Stimulated activated CD8-positive, alpha-beta memory T cell treated with anti-CD3 and anti-CD28 coated beads, Interleukin-12 subunit alpha, Interleukin-12 subunit beta, amount 100 ng/mL, for 1 hour (primary cell): ENCODE measurements around the gene PRR20B.
"Not testable (repeated sequence)": the region's sequence is repeated elsewhere in the genome, so short reads cannot be mapped to it uniquely, and the experiment has no call there.

ENCODE experiments used
- DNase-seq: peaks from one replicate; pipeline ENCODE4 v3.0.0-alpha.2; 2020; ENCODE audit warnings: low read depth

PRR20B gene

GRCh38 chr13:57147188-57147587 lies at the start of gene PRR20B:
Gene PRR20B, plus strand, starts transcription at chr13:57147488. Its CDS starts 387 bp downstream, at chr13:57147875.
- DNase-seq, result not testable (repeated sequence)

- no peak for DNase-seq
Measured at GRCh38 chr13:57114945-57115344, 32.3 kb upstream of the PRR20B start.

GRCh38 chr13:57123681-57124080 lies 23.6 kb upstream of the PRR20B start:
- no peak for DNase-seq

GRCh38 chr13:57128909-57129308 lies 18.4 kb upstream of the PRR20B start:
- DNase-seq, result no peak

GRCh38 chr13:57136093-57136492 lies 11.2 kb upstream of the PRR20B start:
- no peak for DNase-seq

GRCh38 chr13:57137585-57137984 lies 9.7 kb upstream of the PRR20B start:
- no peak for DNase-seq

GRCh38 chr13:57138988-57139387 lies 8.3 kb upstream of the PRR20B start:
- DNase-seq, result no peak

- not testable (repeated sequence) for DNase-seq
Measured at GRCh38 chr13:57139781-57140180, 7.5 kb upstream of the PRR20B start.

- not testable (repeated sequence) for DNase-seq
Measured at GRCh38 chr13:57140235-57140968, 6.9 kb upstream of the PRR20B start, which contains the start of gene PRR20A. Gene PRR20A, plus strand, starts transcription at chr13:57140918. Its CDS starts 387 bp downstream, at chr13:57141305.

- not testable (repeated sequence) for DNase-seq
Measured at GRCh38 chr13:57148106-57148505, 818 bp downstream of the PRR20B start.

GRCh38 chr13:57153761-57154160 lies 6.5 kb downstream of the PRR20B start, which contains the start of gene PRR20C:
Gene PRR20C, plus strand, starts transcription at chr13:57154061. Its CDS starts 387 bp downstream, at chr13:57154448.
- DNase-seq, result not testable (repeated sequence)

- not testable (repeated sequence) for DNase-seq
Measured at GRCh38 chr13:57160332-57160731, 13.0 kb downstream of the PRR20B start, which contains the start of gene PRR20D. Gene PRR20D, plus strand, starts transcription at chr13:57160632. Its CDS starts 387 bp downstream, at chr13:57161019.

- not testable (repeated sequence) for DNase-seq
Measured at GRCh38 chr13:57166897-57167296, 19.6 kb downstream of the PRR20B start, which contains the start of gene PRR20E. Gene PRR20E, plus strand, starts transcription at chr13:57167197. Its CDS starts 387 bp downstream, at chr13:57167584.

GRCh38 chr13:57191667-57192066 lies 44.4 kb downstream of the PRR20B start:
- no peak for DNase-seq
